Activated CD4-positive, alpha-beta T cell treated with anti-CD3 and anti-CD28 coated beads for 4 hours (primary cell): ENCODE data around the gene PATJ.
"Not testable (repeated sequence)": the region's sequence is repeated elsewhere in the genome, so short reads cannot be mapped to it uniquely, and the experiment has no call there.

ENCODE experiments used
- DNase-seq, 2 donors: peaks; one replicate each; pipeline ENCODE4 v3.0.0-alpha.2; 2020

The PATJ gene

DNA sequence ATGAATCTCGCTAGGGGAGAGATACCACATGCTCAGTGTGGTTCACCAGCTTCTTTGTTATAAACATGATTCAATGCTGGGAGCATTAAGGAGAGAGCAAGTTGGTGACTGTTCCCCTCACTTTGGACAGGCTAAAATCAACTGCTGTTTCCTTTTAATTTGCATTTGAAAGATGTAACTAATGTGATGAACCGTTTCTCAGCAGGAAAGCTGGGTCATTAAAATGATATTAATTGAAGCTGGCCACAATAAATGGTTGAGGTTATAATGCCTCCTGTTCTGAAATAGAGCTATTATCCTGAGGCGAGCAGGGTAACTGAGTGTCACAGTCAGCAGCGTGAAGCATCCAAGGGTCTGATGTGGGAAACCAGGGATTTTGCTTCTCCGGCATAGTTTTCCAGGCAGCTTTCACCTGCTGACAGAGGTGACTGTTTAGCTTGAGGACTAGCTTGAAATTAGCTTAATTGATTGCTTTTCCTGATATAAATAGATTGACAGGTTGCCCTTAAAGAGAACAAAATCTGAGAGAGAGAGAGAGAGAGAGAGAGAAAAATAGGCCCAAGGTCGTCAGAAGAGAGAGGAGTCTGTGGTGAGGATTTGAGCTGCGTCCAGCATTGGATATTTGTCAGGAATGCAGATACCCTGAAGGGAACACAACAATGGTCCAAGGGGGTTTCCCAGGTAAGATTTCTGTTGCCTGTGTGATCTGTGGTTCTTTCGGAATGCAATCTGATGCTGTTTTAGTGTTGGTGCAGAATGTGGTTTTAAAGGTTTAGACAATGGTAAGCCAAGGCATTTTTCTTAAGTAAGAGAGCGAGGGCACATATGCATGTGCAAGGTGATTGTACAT is 209.7 kb downstream of the PATJ start:
- DNase-seq, result no peak

DNA sequence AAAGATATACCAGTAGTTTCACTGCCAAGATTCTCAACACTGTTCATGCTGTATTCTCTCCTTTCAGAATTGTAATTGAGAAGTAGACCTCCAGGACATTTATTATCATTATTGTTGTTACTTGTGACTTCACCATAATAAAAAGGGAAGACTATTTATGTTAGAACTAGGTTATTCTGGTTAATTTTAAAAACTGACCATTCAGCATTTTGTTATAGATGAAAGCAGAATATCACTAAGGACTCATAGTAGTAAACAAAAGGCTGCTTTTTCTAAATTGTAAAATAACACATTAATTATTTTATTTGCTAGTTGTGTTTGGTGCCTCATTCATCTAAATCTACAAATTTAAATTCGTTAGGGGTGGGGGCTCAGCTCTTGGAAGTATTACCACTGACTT is 210.4 kb downstream of the PATJ start:
- no peak for DNase-seq

DNA sequence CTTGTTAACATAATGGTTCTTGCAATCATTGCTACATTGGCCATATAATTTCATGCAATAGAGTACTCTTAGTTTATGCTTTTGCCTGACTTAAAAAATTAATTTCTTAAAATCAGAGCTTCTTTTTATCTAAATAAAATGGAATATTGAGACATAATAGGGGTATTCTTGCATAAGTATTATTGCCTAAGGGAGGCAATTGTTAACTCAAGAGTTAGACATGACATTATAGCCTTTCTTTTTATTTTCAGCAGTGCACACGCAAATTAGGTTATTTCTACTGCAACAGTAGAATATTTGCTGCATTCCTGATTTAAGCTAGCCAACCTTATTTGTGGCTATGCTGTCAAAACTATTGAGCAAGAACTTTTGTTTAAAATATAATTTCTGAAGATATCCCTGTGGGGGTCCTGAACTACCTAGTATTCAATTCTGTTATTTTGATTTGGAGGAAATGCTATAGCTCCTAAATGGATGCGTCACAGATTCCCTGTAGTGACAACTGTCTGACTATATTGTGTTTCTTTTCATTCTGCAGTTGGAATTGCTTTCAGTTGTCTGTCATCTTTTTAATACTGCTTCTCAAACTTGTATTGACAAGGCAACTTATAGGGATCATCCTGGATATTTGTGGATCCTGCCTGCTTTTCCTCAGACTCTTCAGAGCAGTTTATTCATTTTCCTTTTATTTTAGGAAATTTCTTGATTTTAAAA is 211.0 kb downstream of the PATJ start:
- no peak for DNase-seq

DNA sequence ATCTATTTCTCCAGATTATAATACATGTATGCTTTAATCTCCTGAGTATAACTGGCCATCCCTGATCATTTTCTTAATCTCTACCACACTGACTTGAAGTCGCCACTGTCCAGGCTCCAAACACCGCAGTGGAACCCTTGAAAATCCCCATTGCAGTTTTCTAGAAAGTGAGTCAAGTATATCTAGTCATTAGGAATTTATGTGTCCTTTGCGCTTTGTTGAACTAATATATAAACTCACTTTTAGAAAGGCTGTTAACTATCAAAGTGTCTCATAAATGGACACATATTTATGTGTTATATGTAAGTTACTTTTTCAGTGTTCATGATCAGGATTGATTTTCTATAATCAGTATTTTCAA is 211.5 kb downstream of the PATJ start:
- DNase-seq, result no peak

DNA sequence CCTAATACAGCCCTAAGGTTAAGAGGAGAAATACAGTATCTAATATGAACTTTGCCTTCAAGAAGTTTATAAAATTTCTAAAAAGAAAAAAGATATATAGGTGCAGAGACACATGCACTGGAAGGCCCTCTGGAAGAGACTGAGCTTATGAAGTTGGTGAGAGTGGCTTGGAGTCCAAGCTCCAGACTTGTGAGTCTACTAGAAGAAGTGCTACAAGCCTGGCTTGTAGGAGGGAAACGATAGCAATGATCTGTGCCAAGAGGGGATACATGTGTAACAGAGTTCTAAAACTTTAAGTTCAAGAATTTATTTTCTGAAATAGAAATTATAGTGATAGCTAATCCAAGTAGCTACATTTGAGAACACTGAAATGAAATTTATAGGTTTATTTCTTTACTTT is 213.0 kb downstream of the PATJ start:
- no peak for DNase-seq

GRCh38 chr1:61956016-61956645 is 213.9 kb downstream of the PATJ start:
- DNase-seq, result no peak

GRCh38 chr1:61956784-61957183 is 214.5 kb downstream of the PATJ start:
- DNase-seq, result no peak

DNA sequence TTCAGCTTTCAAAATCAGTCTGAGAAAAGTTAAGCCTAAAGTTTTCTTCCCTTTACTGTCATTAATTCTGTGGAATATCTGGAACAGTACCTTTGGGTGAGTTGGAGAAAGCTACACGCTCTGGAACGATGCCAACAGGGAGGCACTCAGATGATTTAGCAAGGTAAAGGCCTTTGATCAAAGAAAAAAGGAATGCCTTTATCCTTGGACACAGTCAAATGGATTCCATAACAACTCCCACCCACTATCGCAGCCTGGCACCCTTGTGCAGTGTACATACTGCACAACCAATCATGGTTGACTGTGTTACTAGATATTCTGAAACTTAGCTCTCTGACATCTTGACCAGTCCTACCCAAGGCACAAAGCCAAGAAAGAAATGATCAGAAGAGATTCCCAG is 218.7 kb downstream of the PATJ start:
- DNase-seq, result no peak

- DNase-seq, result no peak
Measured at GRCh38 chr1:61962631-61963030, 220.4 kb downstream of the PATJ start.

DNA sequence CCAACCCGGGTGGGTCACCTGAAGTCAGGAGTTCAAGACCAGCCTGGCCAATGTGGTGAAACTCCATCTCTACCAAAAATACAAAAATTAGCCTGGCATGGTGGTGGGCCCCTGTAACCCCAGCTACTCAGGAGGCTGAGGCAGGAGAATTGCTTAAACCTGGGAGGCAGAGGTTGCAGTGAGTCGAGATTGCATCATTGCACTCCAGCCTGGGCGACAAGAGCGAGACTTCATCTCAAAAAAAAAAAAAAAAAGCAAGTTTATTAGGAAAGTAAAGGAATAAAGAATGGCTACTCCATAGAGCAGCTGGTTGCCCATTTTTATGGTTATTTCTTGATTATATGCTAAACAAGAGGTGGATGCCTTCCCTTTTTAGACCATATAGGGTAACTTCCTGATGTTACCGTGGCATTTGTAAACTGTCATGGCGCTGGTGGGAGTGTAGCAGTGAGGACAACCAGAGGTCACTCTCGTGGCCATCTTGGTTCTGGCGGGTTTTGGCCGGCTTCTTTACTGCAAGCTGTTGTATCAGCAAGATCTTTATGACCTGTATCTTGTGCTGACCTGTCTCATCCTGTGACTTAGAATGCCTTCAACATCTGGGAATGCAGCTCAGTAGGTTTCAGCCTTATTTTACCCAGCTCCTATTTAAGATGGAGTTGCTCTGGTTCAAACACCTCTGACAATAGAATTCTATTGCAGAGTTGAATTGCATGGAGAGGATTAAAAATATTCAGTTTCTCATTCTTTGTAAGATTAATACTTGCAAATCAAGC is 224.4 kb downstream of the PATJ start:
- DNase-seq, result not testable (repeated sequence)

GRCh38 chr1:61967750-61968149 is 225.5 kb downstream of the PATJ start:
- DNase-seq, result no peak

DNA sequence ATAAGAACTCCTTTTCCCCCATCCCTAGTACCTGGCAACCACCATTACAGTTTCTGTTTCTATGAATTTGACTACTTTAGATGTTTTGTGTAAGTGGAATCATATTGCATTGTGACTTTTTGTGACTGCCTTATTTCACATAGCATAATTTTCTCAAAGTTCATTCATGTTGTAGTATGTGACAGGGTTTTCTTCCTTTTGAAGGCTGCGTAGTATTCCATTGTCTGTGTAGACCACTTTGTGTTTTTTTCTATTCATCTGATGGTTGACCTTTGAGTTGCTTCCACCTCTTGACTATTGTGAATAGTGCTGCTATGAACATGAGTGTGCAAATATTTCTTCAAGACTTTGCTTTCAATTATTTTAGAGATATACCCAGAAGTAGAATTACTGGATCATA is 226.6 kb downstream of the PATJ start:
- DNase-seq, result no peak

DNA sequence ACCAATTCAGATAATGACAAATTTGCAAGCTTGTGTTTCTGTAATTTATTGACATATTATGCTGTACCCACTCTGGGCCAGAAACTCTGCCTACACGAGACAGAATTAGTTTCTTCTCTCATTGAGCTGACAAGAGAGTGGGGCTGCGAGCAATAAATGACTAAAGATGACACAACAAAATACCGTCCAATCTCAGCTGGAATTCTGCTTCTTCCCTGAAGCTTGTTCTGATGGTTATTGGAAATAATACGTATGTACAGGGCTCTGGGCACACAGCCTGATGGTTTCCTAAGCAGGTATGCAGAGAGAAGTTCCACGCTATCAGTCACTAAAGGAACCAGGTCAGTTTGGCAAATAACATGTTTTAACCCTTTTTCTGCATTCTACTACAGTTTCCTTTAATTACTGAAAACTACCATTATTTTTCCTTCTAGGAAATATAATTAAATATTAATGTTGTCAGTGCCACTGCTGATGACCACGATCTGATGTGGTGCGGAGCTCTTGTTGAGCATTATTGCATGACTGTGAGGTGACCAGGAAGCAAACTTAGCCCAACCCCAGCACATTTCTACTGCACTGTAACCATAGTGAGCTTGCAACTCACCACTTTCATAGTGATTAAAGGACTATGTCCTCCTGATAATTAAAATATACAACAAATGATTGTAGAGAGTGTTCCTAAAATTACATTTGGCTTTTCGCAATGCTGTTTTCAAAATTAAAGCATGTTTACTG is 231.0 kb downstream of the PATJ start:
- no peak for DNase-seq

DNA sequence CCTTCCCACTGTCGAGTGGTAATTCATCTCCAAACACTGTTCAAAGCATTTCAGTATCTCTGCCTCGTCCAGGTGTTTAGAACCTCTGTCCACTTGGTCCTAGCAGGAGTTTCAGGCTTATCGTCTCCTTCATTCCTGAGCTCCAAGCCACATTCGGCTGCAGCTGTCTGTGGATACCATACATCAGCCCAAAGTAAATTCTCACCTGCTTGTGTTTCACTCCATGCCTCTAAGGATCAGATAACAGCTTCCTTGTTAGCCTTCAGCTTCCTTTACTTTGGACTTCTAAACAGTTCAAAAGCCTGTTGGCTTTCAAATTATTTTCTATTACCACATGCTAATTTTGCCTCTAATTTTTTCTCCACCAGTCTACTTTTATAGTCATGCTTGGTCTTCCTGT is 233.4 kb downstream of the PATJ start:
- DNase-seq, result no peak

GRCh38 chr1:61976566-61976965 is 234.3 kb downstream of the PATJ start:
- DNase-seq, result no peak

GRCh38 chr1:61978796-61979195 is 236.5 kb downstream of the PATJ start:
- DNase-seq, result no peak

GRCh38 chr1:61979729-61980128 is 237.4 kb downstream of the PATJ start:
- DNase-seq, result no peak

- no peak for DNase-seq
Measured at GRCh38 chr1:61980561-61980960, 238.3 kb downstream of the PATJ start.

GRCh38 chr1:61981870-61982660 is 239.8 kb downstream of the PATJ start:
- DNase-seq, result no peak

- no peak for DNase-seq
Measured at GRCh38 chr1:61983236-61983635, 241.0 kb downstream of the PATJ start.

- no peak for DNase-seq
Measured at GRCh38 chr1:61992257-61992656, 250.0 kb downstream of the PATJ start.
